Astrocyte (in vitro differentiated cells and primary cell): ENCODE measurements around the gene METTL9. TPM values are rescaled to one million over a fixed set of nuclear protein-coding genes. Genes with fewer than 3 reads are reported as not detected.

Source experiments
- DNase-seq: peaks from one replicate; pipeline ENCODE4 v3.0.0-alpha.2; 2010; ENCODE audit warnings: low read depth
- FAIRE-seq: peaks from 2 replicates; lab custom pipeline; 2011; peaks lifted over from hg19 to GRCh38; lab: Jason Lieb, UNC
- H2AFZ ChIP-seq: 2 replicates; pipeline ENCODE4 v1.6.0; 2012; ENCODE audit warnings: low read depth, low read length, inconsistent platforms
- H3K27ac ChIP-seq: 2 replicates; pipeline ENCODE4 v1.5.1; 2011; ENCODE audit warnings: low read depth, low read length, inconsistent platforms
- H3K27me3 ChIP-seq: 2 replicates; pipeline ENCODE4 v1.6.0; 2011; ENCODE audit warnings: low read length, inconsistent platforms; ENCODE audit not compliant: insufficient read depth
- H3K36me3 ChIP-seq: 2 replicates; pipeline ENCODE4 v1.5.1; 2011; ENCODE audit warnings: low read length, inconsistent platforms; ENCODE audit not compliant: insufficient read depth
- H3K4me1 ChIP-seq: 2 replicates; pipeline ENCODE4 v1.5.1; 2011; ENCODE audit warnings: low read length, inconsistent platforms; ENCODE audit not compliant: insufficient read depth
- H3K4me2 ChIP-seq: 2 replicates; pipeline ENCODE4 v1.6.0; 2012; ENCODE audit warnings: low read length, inconsistent platforms
- H3K4me3 ChIP-seq: 2 replicates; pipeline ENCODE4 v1.5.1; 2011; ENCODE audit warnings: low read depth, mild to moderate bottlenecking, low read length, inconsistent platforms; ENCODE audit not compliant: insufficient read depth
- H3K79me2 ChIP-seq: 2 replicates; pipeline ENCODE4 v1.6.0; 2012; ENCODE audit warnings: mild to moderate bottlenecking, low read length, inconsistent platforms; ENCODE audit not compliant: insufficient read depth
- H3K9ac ChIP-seq: 2 replicates; pipeline ENCODE4 v1.6.0; 2012; ENCODE audit warnings: mild to moderate bottlenecking, low read length, inconsistent platforms
- H3K9me3 ChIP-seq: 2 replicates; pipeline ENCODE4 v1.5.1; 2012; ENCODE audit warnings: low read depth, mild to moderate bottlenecking, low read length, inconsistent platforms; ENCODE audit not compliant: insufficient read depth
- H4K20me1 ChIP-seq: 2 replicates; pipeline ENCODE4 v1.6.0; 2012; ENCODE audit warnings: low read length, inconsistent platforms; ENCODE audit not compliant: insufficient read depth
- H3K27ac Mint-ChIP-seq: one replicate; pipeline ENCODE4 v1.8.0; 2021; ENCODE audit warnings: mild to moderate bottlenecking, mixed read lengths; ENCODE audit not compliant: unreplicated experiment
- H3K27me3 Mint-ChIP-seq: one replicate; pipeline ENCODE4 v1.8.0; 2021; ENCODE audit warnings: low read depth, mixed read lengths; ENCODE audit not compliant: unreplicated experiment
- H3K36me3 Mint-ChIP-seq: one replicate; pipeline ENCODE4 v1.8.0; 2021; ENCODE audit warnings: low read depth, mixed read lengths; ENCODE audit not compliant: unreplicated experiment
- H3K4me1 Mint-ChIP-seq: one replicate; pipeline ENCODE4 v1.8.0; 2021; ENCODE audit warnings: low read depth, mixed read lengths; ENCODE audit not compliant: unreplicated experiment
- H3K4me3 Mint-ChIP-seq: one replicate; pipeline ENCODE4 v1.8.0; 2021; ENCODE audit warnings: mild to moderate bottlenecking, moderate library complexity, mixed read lengths; ENCODE audit not compliant: unreplicated experiment
- H3K9me3 Mint-ChIP-seq: one replicate; pipeline ENCODE4 v1.8.0; 2021; ENCODE audit warnings: mild to moderate bottlenecking, mixed read lengths; ENCODE audit not compliant: unreplicated experiment
- EZH2 ChIP-seq: IDR thresholded peaks from 2 replicates; pipeline ENCODE4 v1.6.1; 2012; ENCODE audit warnings: mild to moderate bottlenecking, low read length, inconsistent platforms; ENCODE audit not compliant: insufficient read depth
- total RNA-seq: library from RNA; stranded (reverse); gene quantifications from 2 replicates; pipeline ENCODE4 v1.2.1, GENCODE V29; 2021
- TF ChIP-seq, protein P1 (sequence below): IDR thresholded peaks from 2 replicates; pipeline ENCODE4 v1.5.1; 2011; ENCODE audit warnings: low read depth, mild to moderate bottlenecking, inconsistent platforms, low read length, moderate library complexity; ENCODE audit not compliant: insufficient read depth

METTL9 gene
- total RNA-seq, 1 donor from 2014 or later = 88.1 TPM

DNA sequence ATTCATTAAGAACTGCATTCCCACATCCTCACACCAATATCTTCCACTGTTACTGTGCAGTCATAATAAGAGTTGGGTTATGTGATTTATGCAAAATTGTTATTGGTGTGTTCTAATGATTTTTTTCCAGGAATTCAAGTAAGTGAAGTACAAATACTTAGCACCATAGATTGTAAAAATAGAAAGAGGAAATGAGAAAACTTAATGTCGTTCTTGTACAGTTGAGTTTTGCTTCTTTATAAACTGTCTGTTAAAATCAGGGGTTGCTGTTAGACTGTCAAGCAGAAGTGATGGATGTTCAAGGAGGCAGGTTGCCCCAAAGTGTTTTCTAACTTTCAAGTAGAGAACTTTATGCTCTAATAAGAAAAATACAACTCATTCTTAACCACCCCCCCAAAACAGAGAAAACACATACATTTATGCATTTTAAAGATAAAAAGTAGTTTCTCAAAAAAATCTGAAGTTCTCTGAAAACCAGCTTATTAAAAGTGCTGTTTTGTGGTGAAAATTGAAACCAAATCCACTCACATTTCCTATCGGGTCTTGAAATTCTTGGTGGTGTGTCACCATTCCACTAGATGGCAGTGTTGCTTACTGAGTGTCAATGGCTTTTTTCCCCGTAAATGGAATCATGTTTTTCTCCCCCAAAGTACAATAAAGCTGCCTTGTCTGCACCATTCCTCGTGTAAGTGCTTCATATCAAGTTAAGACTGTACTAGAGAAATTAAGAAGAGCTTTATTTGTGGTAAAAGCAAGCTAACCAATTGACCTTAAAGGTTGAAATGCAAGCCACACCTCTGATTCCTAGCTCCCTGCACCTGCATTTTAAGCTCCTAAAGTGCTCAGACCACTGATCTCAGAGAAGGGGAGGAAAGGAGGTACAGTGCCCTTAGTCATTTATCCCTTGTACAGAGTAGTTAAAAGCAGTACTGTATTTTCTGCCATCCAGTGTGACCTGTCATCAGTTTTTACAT is 57.7 kb downstream of the METTL9 start:
- Histone ChIP-seq H3K27ac (no peak overlapping the region), H3K4me2 (no peak overlapping the region), H3K27me3 (no peaks in the 10 kb centered on the region), H2AFZ (no peak overlapping the region), H3K4me1 (no peaks in the 10 kb centered on the region), H3K9me3 (no peaks in the 10 kb centered on the region), H3K9ac (no peak overlapping the region), H3K36me3 (peaks cover 8% of the 10 kb centered on the region), H4K20me1 (peaks cover 20% of the 10 kb centered on the region), H3K79me2 (no peaks in the 10 kb centered on the region), H3K4me3 (no peak overlapping the region)
- Mint-ChIP-seq H3K27me3 (no peaks in the 10 kb centered on the region), H3K4me1 (peaks cover 7% of the 10 kb centered on the region), H3K9me3 (no peaks in the 10 kb centered on the region), H3K4me3 (no peak overlapping the region), H3K27ac (no peak overlapping the region), H3K36me3 (peaks cover 2% of the 10 kb centered on the region)
- peak; percentile 39 for FAIRE-seq
- TF ChIP-seq, protein P1, sequence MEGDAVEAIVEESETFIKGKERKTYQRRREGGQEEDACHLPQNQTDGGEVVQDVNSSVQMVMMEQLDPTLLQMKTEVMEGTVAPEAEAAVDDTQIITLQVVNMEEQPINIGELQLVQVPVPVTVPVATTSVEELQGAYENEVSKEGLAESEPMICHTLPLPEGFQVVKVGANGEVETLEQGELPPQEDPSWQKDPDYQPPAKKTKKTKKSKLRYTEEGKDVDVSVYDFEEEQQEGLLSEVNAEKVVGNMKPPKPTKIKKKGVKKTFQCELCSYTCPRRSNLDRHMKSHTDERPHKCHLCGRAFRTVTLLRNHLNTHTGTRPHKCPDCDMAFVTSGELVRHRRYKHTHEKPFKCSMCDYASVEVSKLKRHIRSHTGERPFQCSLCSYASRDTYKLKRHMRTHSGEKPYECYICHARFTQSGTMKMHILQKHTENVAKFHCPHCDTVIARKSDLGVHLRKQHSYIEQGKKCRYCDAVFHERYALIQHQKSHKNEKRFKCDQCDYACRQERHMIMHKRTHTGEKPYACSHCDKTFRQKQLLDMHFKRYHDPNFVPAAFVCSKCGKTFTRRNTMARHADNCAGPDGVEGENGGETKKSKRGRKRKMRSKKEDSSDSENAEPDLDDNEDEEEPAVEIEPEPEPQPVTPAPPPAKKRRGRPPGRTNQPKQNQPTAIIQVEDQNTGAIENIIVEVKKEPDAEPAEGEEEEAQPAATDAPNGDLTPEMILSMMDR = peak; percentile 96
- no peak for TF ChIP-seq EZH2
- peak; percentile 23 for DNase-seq

DNA sequence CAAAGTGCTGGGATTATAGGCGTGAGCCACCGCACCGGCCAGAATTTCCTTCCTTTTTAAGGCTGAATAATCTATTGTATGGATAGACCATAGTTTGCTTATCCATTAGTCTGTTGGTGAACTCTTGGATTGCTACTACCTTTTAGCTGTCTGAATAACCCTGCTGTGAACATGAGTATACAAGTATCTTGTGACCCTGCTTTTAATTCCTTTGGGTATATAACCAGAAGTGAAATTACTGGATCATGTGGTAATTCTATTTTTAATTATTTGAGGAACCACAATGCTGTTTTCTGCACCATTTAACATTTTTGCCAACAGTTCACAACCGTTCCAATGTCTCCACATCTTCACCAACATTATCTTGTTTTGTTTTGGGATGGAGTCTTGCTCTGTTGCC is 59.7 kb downstream of the METTL9 start:
- Mint-ChIP-seq H3K4me3 (no peak overlapping the region), H3K36me3 (no peaks in the 10 kb centered on the region), H3K27me3 (peaks cover 2% of the 10 kb centered on the region), H3K9me3 (no peaks in the 10 kb centered on the region), H3K27ac (no peak overlapping the region), H3K4me1 (peaks cover 5% of the 10 kb centered on the region)
- H3K4me3 ChIP-seq = no peak overlapping the region
- peaks cover 13% of the 10 kb centered on the region for H4K20me1 ChIP-seq
- no peaks in the 10 kb centered on the region for H3K9me3 ChIP-seq
- no peak overlapping the region for H3K27ac ChIP-seq
- no peak overlapping the region for H3K4me2 ChIP-seq
- H2AFZ ChIP-seq = no peak overlapping the region
- no peaks in the 10 kb centered on the region for H3K27me3 ChIP-seq
- TF ChIP-seq EZH2 = no peak
- TF ChIP-seq, protein P1 = no peak
- H3K36me3 ChIP-seq = peaks cover 8% of the 10 kb centered on the region
- H3K4me1 ChIP-seq = no peaks in the 10 kb centered on the region
- H3K79me2 ChIP-seq = no peaks in the 10 kb centered on the region
- no peak overlapping the region for H3K9ac ChIP-seq
- DNase-seq (no peak), FAIRE-seq (no peak)
